ENCODE data around the gene NME1.

- TF ChIP-seq, protein P1, sequence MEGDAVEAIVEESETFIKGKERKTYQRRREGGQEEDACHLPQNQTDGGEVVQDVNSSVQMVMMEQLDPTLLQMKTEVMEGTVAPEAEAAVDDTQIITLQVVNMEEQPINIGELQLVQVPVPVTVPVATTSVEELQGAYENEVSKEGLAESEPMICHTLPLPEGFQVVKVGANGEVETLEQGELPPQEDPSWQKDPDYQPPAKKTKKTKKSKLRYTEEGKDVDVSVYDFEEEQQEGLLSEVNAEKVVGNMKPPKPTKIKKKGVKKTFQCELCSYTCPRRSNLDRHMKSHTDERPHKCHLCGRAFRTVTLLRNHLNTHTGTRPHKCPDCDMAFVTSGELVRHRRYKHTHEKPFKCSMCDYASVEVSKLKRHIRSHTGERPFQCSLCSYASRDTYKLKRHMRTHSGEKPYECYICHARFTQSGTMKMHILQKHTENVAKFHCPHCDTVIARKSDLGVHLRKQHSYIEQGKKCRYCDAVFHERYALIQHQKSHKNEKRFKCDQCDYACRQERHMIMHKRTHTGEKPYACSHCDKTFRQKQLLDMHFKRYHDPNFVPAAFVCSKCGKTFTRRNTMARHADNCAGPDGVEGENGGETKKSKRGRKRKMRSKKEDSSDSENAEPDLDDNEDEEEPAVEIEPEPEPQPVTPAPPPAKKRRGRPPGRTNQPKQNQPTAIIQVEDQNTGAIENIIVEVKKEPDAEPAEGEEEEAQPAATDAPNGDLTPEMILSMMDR (conservative IDR thresholded peaks at IDR 0.05) = peak; percentile 86
- TF ChIP-seq EZH2 (IDR thresholded peaks at IDR 0.05; ENCODE audit: low read depth) = no peak
These were observed at the start of gene NME1 for GRCh38 chr17:51153210-51154072.

Data from PC-9 (cell line).